Fibroblast of villous mesenchyme (primary cell): ENCODE data around the gene OAT. TPM values are rescaled to one million over a fixed set of nuclear protein-coding genes. Genes with fewer than 3 reads are reported as not detected.

Experiments
- DNase-seq: peaks from one replicate; pipeline ENCODE4 v3.0.0-alpha.2; 2010; ENCODE audit warnings: low read depth
- H3K4me3 ChIP-seq: 2 replicates; pipeline ENCODE4 v1.5.1; 2011; ENCODE audit warnings: low read depth, mild to moderate bottlenecking, low read length
- CTCF ChIP-seq: IDR thresholded peaks from 2 replicates; pipeline ENCODE4 v1.5.1; 2012; ENCODE audit warnings: low read depth, mild to moderate bottlenecking, low read length; ENCODE audit not compliant: insufficient read depth
- total RNA-seq: library from RNA; depleted of rRNA; stranded (reverse); fragments of >200 nt; gene quantifications from 2 replicates; pipeline ENCODE4 v1.2.3, GENCODE V29; 2012

Gene OAT
- total RNA-seq, 1 donor = 224 TPM

- no peak for DNase-seq
- no peak for TF ChIP-seq CTCF
- H3K4me3 ChIP-seq = no peak overlapping the region
Measured at GRCh38 chr10:124390471-124391187, 28.1 kb downstream of the OAT start.

GRCh38 chr10:124389613-124390361, 28.9 kb downstream of the OAT start:
- no peak for DNase-seq
- no peak for TF ChIP-seq CTCF
- H3K4me3 ChIP-seq = peak overlapping the region; percentile 27

- DNase-seq = peak; percentile 82
- peak overlapping the region; percentile 51 for H3K4me3 ChIP-seq
- peak; percentile 84 for TF ChIP-seq CTCF
Measured at GRCh38 chr10:124388823-124389612, 29.7 kb downstream of the OAT start.

- DNase-seq = no peak
- no peak for TF ChIP-seq CTCF
- H3K4me3 ChIP-seq = peak overlapping the region; percentile 51
Measured at GRCh38 chr10:124388476-124388822, 30.3 kb downstream of the OAT start.

GRCh38 chr10:124387078-124387874, 31.4 kb downstream of the OAT start:
- no peak overlapping the region for H3K4me3 ChIP-seq
- DNase-seq = no peak
- TF ChIP-seq CTCF = peak; percentile 10
